HG03457 (cell line): ENCODE measurements around the gene PYGO2.
"Not testable (repeated sequence)": the region's sequence is repeated elsewhere in the genome, so short reads cannot be mapped to it uniquely, and the experiment has no call there.

ENCODE experiments used
- ATAC-seq: cut with Tn5 transposase; IDR thresholded peaks from one replicate; pipeline ENCODE4 v1.9.1; 2021; ENCODE audit warnings: moderate number of reproducible peaks; ENCODE audit not compliant: unreplicated experiment

Gene PYGO2

GRCh38 chr1:154913273-154913672 is 48.3 kb downstream of the PYGO2 start:
- ATAC-seq, result no peak

GRCh38 chr1:154912755-154913154 is 48.8 kb downstream of the PYGO2 start:
- no peak for ATAC-seq

GRCh38 chr1:154911691-154912550 is 49.7 kb downstream of the PYGO2 start:
- ATAC-seq, result no peak

GRCh38 chr1:154910851-154911250 is 50.7 kb downstream of the PYGO2 start:
- no peak for ATAC-seq

- no peak for ATAC-seq
These were observed 52.6 kb downstream of the PYGO2 start for GRCh38 chr1:154908937-154909336.

- not testable (repeated sequence) for ATAC-seq
These were observed 53.5 kb downstream of the PYGO2 start for GRCh38 chr1:154908129-154908528.
